ENCODE data around the gene TRAPPC5. TPM values are rescaled to one million over a fixed set of nuclear protein-coding genes. Genes with fewer than 3 reads are reported as not detected.
A peak's percentile ranks its signal among the peaks of the same experiment; 100 is the strongest.

The TRAPPC5 gene
- total RNA-seq, 2 experiments from 2014 or later = 77.5 to 88.2 TPM

GRCh38 chr19:7679771-7680605, 645 bp upstream of the TRAPPC5 start:
- peaks cover 7% of the 10 kb centered on the region for H3K36me3 Mint-ChIP-seq
- H3K4me1 Mint-ChIP-seq (ENCODE audit: low read depth) = peaks cover 45% of the 10 kb centered on the region
- intact Hi-C loops (cut with micrococcal nuclease) = loop anchor here (1.0 to 10.0 kb wide), 6 partner anchors 28 to 295 kb away; partner anchors contain the start of gene STXBP2
- H3K4me3 Mint-ChIP-seq = peak overlapping the region; percentile 55
- H3K27me3 Mint-ChIP-seq = peaks cover 25% of the 10 kb centered on the region
- H3K27ac Mint-ChIP-seq = peak overlapping the region; percentile 70
- POLR2A ChIA-PET = interaction anchor here (1.7 kb wide), 1 partner anchor 50 kb away, joined by 10 read pairs; the partner anchor contains the start of genes PET100 and XAB2
- no peak for DNase-seq
- CTCF ChIA-PET = interaction anchor here (0.7 to 2.2 kb wide), 36 partner anchors 11 to 578 kb away, joined by 3 to 62 read pairs (median 6); partner anchors contain the start of genes CD209, FCER2, MAP2K7 and MCOLN1
- no peaks in the 10 kb centered on the region for H3K9me3 Mint-ChIP-seq

GRCh38 chr19:7681340-7682174, 924 bp downstream of the TRAPPC5 start:
- Mint-ChIP-seq H3K9me3 (no peaks in the 10 kb centered on the region), H3K27me3 (peaks cover 17% of the 10 kb centered on the region), H3K4me3 (peak overlapping the region; percentile 88), H3K27ac (peak overlapping the region; percentile 91), H3K36me3 (peaks cover 7% of the 10 kb centered on the region), H3K4me1 (ENCODE audit: low read depth) (peaks cover 36% of the 10 kb centered on the region)
- CTCF ChIA-PET = interaction anchor here (0.6 to 2.2 kb wide), 69 partner anchors 8 to 582 kb away, joined by 3 to 62 read pairs (median 5); partner anchors contain the start of genes ARHGEF18, CD209, CLEC4M and FCER2
- POLR2A ChIA-PET = interaction anchor here (1.0 to 1.7 kb wide), 4 partner anchors 52 to 119 kb away, joined by 3 to 10 read pairs (median 4); partner anchors contain the start of genes PET100 and XAB2
- peak; percentile 91 for DNase-seq
- intact Hi-C loops (cut with micrococcal nuclease) = loop anchor here (1.0 to 5.0 kb wide), 3 partner anchors 24 to 125 kb away; partner anchors contain the start of gene STXBP2

- Mint-ChIP-seq H3K27me3 (peaks cover 13% of the 10 kb centered on the region), H3K9me3 (no peaks in the 10 kb centered on the region), H3K36me3 (peaks cover 7% of the 10 kb centered on the region), H3K27ac (no peak overlapping the region), H3K4me1 (ENCODE audit: low read depth) (peaks cover 30% of the 10 kb centered on the region), H3K4me3 (peak overlapping the region; percentile 88)
- ChIA-PET CTCF (interaction anchor here (0.8 kb wide), 1 partner anchor 118 kb away, joined by 3 read pairs; no protein-coding TSS in a partner anchor), POLR2A (no interaction called here)
- intact Hi-C loops (cut with micrococcal nuclease) = loop anchor here (5.0 kb wide), 1 partner anchor 45 kb away; the partner anchor contains the start of gene STXBP2
- no peak for DNase-seq
Measured at GRCh38 chr19:7682175-7682855, 1.7 kb downstream of the TRAPPC5 start.

- Mint-ChIP-seq H3K27ac (no peak overlapping the region), H3K36me3 (peaks cover 7% of the 10 kb centered on the region), H3K9me3 (no peaks in the 10 kb centered on the region), H3K27me3 (no peaks in the 10 kb centered on the region), H3K4me3 (no peak overlapping the region), H3K4me1 (ENCODE audit: low read depth) (peaks cover 6% of the 10 kb centered on the region)
- CTCF ChIA-PET = interaction anchor here (0.6 kb wide), 2 partner anchors 232 to 349 kb away, joined by 3 to 4 read pairs; no protein-coding TSS in a partner anchor
- POLR2A ChIA-PET = interaction anchor here (0.5 kb wide), 1 partner anchor 153 kb away, joined by 3 read pairs; no protein-coding TSS in a partner anchor
- intact Hi-C loops (cut with micrococcal nuclease) = no loop called here
- DNase-seq = no peak
Measured at GRCh38 chr19:7685546-7686445, 5.2 kb downstream of the TRAPPC5 start.

GRCh38 chr19:7687177-7687576, 6.5 kb downstream of the TRAPPC5 start:
- no peak overlapping the region for H3K27ac Mint-ChIP-seq
- H3K27me3 Mint-ChIP-seq = no peaks in the 10 kb centered on the region
- no peak overlapping the region for H3K4me3 Mint-ChIP-seq
- no peak for DNase-seq
- POLR2A ChIA-PET = no interaction called here
- H3K36me3 Mint-ChIP-seq = peaks cover 4% of the 10 kb centered on the region
- intact Hi-C loops (cut with micrococcal nuclease) = no loop called here
- H3K9me3 Mint-ChIP-seq = no peaks in the 10 kb centered on the region
- no peaks in the 10 kb centered on the region for H3K4me1 Mint-ChIP-seq (ENCODE audit: low read depth)
- CTCF ChIA-PET = no interaction called here

GRCh38 chr19:7689165-7689564, 8.5 kb downstream of the TRAPPC5 start:
- no peaks in the 10 kb centered on the region for H3K4me1 Mint-ChIP-seq (ENCODE audit: low read depth)
- H3K27ac Mint-ChIP-seq = no peak overlapping the region
- H3K9me3 Mint-ChIP-seq = no peaks in the 10 kb centered on the region
- no peaks in the 10 kb centered on the region for H3K27me3 Mint-ChIP-seq
- ChIA-PET CTCF (interaction anchor here (0.6 to 1.2 kb wide), 3 partner anchors 8 to 111 kb away, joined by 3 to 5 read pairs (median 3); partner anchors contain the start of gene TRAPPC5), POLR2A (no interaction called here)
- intact Hi-C loops (cut with micrococcal nuclease) = no loop called here
- no peak for DNase-seq
- H3K36me3 Mint-ChIP-seq = no peaks in the 10 kb centered on the region
- no peak overlapping the region for H3K4me3 Mint-ChIP-seq

- Mint-ChIP-seq H3K4me1 (ENCODE audit: low read depth) (no peaks in the 10 kb centered on the region), H3K27ac (no peak overlapping the region), H3K9me3 (no peaks in the 10 kb centered on the region), H3K4me3 (no peak overlapping the region), H3K36me3 (no peaks in the 10 kb centered on the region), H3K27me3 (no peaks in the 10 kb centered on the region)
- intact Hi-C loops (cut with micrococcal nuclease) = no loop called here
- CTCF ChIA-PET = interaction anchor here (1.5 kb wide), 1 partner anchor 10 kb away, joined by 5 read pairs; the partner anchor contains the start of gene TRAPPC5
- peak; percentile 19 for DNase-seq
- POLR2A ChIA-PET = no interaction called here
Measured at GRCh38 chr19:7690779-7691258, 10.2 kb downstream of the TRAPPC5 start.

- H3K27me3 Mint-ChIP-seq = peaks cover 1% of the 10 kb centered on the region
- intact Hi-C loops (cut with micrococcal nuclease) = no loop called here
- peak; percentile 41 for DNase-seq
- no peak overlapping the region for H3K4me3 Mint-ChIP-seq
- no peak overlapping the region for H3K27ac Mint-ChIP-seq
- ChIA-PET CTCF (interaction anchor here (1.5 kb wide), 1 partner anchor 11 kb away, joined by 5 read pairs; the partner anchor contains the start of gene TRAPPC5), POLR2A (no interaction called here)
- H3K4me1 Mint-ChIP-seq (ENCODE audit: low read depth) = no peaks in the 10 kb centered on the region
- no peaks in the 10 kb centered on the region for H3K36me3 Mint-ChIP-seq
- H3K9me3 Mint-ChIP-seq = no peaks in the 10 kb centered on the region
Measured at GRCh38 chr19:7691497-7691896, 10.9 kb downstream of the TRAPPC5 start.

GRCh38 chr19:7692417-7693088, 11.9 kb downstream of the TRAPPC5 start:
- H3K36me3 Mint-ChIP-seq = no peaks in the 10 kb centered on the region
- intact Hi-C loops (cut with micrococcal nuclease) = no loop called here
- H3K9me3 Mint-ChIP-seq = no peaks in the 10 kb centered on the region
- DNase-seq = peak; percentile 17
- POLR2A ChIA-PET = no interaction called here
- no peak overlapping the region for H3K4me3 Mint-ChIP-seq
- no peaks in the 10 kb centered on the region for H3K4me1 Mint-ChIP-seq (ENCODE audit: low read depth)
- H3K27ac Mint-ChIP-seq = no peak overlapping the region
- CTCF ChIA-PET = no interaction called here
- H3K27me3 Mint-ChIP-seq = peaks cover 10% of the 10 kb centered on the region

GRCh38 chr19:7694499-7694898, 13.9 kb downstream of the TRAPPC5 start:
- Mint-ChIP-seq H3K4me3 (no peak overlapping the region), H3K9me3 (no peaks in the 10 kb centered on the region), H3K27ac (no peak overlapping the region), H3K4me1 (ENCODE audit: low read depth) (peaks cover 6% of the 10 kb centered on the region), H3K36me3 (no peaks in the 10 kb centered on the region), H3K27me3 (peaks cover 21% of the 10 kb centered on the region)
- ChIA-PET POLR2A (no interaction called here), CTCF (interaction anchor here (0.6 to 1.5 kb wide), 2 partner anchors 13 to 318 kb away, joined by 6 to 7 read pairs; partner anchors contain the start of gene TRAPPC5)
- no peak for DNase-seq
- intact Hi-C loops (cut with micrococcal nuclease) = no loop called here
